Left hindlimb (tissue), 1 donor: Measurements from ENCODE around the gene GMCL1.
A peak's percentile ranks its signal among the peaks of the same experiment; 100 is the strongest.
"Not testable (repeated sequence)": the region's sequence is repeated elsewhere in the genome, so short reads cannot be mapped to it uniquely, and the experiment has no call there.

ENCODE experiments used
- DNase-seq: peaks from one replicate; pipeline ENCODE4 v3.0.0-alpha.2; 2018

The GMCL1 gene

DNA sequence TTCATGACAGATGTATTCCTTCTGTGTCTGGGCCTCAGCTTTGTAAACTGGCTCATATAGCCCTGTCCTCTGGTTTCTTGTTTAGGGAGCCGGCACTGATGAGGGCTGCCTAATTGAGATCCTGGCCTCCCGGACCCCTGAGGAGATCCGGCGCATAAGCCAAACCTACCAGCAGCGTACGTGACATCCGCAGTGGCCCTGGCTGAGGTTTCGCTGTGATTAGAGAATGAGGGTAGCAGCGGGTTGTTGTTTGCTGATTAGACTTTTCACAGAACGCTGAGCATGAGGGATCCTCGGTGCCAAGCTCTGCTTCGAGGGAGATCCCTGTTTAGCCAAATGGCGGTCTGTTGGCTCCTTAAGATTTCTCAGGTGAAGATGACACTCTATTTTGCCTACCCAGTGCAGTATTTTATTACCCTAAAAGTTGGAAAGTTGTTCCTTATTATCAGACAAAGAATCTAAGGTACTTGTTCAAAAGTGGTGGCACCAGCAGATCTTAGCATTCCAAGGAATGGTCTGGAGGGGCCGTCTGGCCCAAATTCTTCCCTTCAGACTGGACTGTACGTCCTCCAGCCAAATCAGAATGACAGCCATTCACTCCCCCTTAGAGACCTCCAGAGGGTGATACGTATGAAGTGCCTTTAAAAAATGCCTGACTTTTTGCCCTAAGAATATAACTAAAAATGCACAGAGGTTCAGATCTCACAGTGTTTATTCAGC, 21.5 kb upstream of the GMCL1 start:
- DNase-seq: no peak

DNA sequence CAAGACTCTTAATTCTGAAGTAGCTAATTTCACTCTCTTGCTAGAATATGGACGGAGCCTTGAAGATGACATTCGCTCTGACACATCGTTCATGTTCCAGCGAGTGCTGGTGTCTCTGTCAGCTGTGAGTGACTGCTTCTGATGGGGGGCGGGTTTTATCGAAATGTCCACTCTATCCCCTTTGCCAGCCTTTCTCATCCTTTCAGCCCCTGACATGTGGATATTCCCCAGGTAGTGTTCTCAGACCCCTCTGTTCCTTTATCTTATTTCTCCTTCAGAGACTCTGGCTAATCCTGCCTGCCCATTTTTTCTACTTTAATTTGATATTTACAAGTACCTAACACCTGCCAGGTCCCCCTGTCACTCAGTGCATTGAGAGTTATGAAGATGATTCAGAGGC, 18.9 kb upstream of the GMCL1 start:
- no peak for DNase-seq

GRCh38 chr2:69811018-69811417, 18.4 kb upstream of the GMCL1 start:
- no peak for DNase-seq

GRCh38 chr2:69811591-69811990, 17.9 kb upstream of the GMCL1 start:
- DNase-seq: no peak

DNA sequence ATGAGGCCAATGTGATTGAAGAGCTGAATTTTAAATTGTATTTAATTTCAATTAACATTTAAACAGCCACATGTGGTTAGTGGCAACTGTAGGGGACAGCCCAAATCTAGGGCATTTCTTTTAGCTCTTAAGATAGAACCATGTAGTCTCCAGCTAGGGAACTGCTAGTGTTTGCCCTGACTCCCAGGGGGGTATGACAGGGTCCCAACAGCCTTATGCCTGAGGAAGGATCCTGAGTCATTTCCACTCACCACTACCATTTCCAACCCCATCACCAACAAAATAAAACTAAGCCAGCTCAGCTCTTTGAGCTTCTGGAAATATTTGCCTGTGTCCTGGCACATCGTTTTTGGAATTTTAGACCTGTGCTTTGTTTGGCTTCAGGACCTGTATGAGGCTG, 13.7 kb upstream of the GMCL1 start:
- no peak for DNase-seq

- DNase-seq: peak; percentile 75
Measured at GRCh38 chr2:69816923-69817542, 12.4 kb upstream of the GMCL1 start.

GRCh38 chr2:69817729-69818501, 11.5 kb upstream of the GMCL1 start:
- DNase-seq: no peak

DNA sequence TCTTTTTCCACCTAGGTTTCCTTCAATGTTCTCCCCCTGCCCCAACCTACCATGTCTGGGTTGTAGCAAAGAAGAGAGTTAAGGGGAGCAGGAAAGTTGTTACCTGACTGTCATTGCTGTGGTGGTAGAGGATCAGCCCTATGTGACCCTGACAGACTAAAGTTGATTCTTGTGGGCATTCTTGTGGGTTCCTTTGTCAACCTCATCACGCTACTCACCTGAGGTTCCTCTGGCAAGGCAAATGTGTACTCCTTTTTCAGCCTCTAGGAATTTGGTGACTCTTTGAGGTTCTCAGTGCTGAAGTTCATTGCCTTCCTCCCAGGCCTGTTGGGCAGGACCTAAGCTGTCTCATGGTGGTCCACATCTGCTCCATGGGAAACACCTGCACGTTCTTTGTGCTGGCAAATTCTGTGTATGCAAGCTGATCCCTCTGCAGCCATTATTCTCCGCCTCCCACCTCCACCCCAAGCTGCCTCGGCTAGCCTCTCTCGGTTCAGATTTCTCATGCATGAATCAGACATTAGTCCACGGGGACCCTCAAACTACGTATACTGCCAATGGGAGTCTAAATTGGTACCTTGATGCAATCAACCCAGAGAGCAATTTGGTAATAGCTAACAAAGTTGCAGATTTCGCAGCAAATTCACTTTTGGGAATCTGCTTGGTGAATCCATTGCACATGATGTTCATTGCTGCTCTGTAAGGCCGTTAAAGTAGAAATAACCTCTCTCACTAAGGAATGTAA, 1.5 kb upstream of the GMCL1 start:
- no peak for DNase-seq

- no peak for DNase-seq
Measured at GRCh38 chr2:69828938-69829255, 563 bp upstream of the GMCL1 start.

DNA sequence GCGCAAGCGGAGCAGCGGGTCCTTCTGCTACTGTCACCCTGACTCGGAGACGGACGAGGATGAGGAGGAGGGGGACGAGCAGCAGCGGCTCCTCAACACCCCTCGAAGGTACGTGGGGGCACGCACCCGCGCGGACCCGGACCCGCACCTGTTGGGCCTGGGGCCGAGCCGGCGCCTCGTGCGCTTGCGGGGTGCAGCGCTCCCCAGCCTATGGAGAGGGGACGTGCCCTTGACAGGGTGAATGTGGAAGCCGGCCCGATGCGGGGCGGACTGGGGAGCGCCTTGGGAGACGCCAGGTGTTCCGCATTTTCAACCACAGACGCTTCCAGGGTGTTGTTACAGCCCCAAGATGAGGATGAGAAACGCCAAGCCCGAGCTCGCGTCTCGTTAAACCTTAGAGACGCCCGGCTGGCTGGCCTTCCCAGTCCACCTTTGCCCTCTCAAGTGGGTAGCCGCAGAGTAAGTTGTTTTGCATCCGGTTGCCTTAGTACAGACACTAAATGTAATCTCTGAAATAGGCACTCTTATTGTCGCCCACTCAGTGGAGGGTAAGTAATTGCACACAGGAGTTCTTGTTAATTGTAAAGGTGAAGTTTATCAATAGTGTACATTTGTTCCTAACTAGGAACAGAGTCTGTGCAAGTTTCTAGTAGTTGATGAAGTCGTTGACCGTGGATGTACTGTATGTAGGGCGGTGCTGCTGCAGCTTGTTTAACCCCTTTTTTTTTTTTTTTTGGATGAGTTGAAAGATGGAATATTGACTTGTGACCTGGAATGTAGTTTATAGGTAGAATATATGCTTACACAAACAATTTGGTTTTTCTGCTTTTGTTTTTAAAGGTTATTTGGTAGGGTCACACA, 815 bp downstream of the GMCL1 start:
- no peak for DNase-seq

DNA sequence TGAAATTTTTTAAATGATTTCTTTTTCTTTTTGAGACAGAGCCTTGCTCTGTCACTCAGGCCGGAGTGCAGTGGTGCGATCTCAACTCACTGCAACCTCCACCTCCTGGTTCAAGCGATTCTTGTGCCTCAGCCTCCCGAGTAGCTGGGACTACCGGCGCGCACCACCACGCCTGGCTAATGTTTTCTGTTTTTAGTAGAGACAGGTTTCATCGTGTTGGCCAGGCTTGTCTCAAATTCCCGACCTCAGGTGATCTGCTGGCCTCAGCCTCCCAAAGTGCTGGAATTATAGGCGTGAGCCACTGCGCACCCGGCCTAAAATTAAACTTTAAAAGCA, 1.4 kb downstream of the GMCL1 start:
- DNase-seq: not testable (repeated sequence)

DNA sequence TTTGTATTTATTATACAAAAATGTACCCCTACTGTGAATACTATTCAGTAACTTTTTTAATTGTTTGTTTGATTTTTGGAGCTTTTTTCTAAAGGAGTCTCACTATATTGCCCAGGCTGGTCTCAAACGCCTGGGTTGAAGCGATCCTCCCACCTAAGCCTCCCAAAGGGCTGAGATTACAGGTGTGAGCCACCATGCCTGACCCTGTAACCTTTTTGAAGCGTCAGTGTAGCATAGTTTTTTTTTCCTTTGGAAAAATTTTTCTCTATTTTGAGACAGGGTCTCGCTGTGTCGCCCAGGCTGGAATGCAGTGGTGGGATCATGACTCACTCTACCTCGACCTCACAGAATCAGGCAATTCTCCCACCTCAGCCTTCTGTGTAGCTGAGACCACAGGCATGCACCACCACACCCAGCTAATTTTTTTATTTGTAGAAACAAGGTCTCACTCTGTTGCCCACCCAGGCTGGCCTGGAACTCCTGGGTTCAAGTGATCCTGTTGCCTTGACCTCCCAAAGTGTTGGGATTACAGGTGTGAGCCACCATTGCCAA, 2.0 kb downstream of the GMCL1 start:
- no peak for DNase-seq

GRCh38 chr2:69833752-69834151, 4.3 kb downstream of the GMCL1 start:
- no peak for DNase-seq

DNA sequence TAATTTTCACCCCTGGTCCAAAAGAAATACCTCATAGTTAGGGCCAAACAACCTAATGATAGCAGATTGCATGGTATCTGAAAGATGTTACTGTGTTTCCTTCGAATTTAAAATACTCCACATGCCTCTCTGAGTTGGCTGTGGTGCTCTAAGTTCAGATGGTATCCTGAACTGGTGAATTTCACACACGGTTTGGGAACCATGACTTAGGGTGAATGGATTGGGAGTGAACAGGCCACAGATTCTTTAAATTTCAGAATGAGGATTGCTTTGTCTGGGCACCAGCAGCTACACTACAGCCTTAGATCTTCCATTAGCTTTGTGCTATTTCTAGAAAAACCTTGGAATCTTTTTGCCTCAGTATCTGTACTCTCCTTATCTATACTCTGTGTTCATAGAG, 6.2 kb downstream of the GMCL1 start:
- DNase-seq: no peak

- DNase-seq: no peak
Measured at GRCh38 chr2:69836316-69836715, 6.9 kb downstream of the GMCL1 start.

GRCh38 chr2:69837533-69837932, 8.1 kb downstream of the GMCL1 start:
- no peak for DNase-seq

DNA sequence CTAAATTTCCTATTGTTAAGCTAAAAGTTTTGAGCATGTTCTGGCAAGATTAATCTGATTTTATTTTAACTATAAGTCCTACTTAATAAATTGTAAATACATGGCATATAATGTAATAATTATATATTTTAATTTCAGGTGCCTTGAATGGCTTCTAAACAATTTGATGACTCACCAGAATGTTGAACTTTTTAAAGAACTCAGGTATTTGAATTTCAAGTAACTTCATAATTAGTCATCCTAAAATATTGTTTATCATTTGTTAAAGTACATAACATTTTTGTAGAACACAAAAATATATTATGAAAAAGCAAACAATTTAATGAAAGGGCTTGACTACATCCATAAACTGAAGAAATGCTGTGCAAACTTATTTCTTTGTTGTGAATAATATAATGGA, 14.5 kb downstream of the GMCL1 start:
- DNase-seq: no peak

DNA sequence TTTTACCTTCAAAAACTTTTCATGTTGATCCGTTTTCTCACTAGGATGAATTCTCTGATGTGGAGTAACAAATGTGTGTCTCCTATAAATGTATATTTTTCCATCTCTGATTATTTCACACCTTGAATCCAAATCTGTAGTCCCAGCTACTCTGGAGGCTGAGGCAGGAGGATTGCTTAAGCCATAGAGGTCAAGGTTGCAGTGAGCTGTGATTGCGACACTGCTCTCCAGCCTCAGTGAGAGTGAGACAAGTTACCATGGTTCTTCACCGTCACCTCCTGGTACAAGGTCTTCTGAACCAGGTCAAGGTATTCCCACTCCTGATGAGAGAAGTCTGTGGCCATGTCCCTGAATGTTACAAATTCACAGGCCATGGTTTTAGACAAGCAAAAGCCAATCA, 15.1 kb downstream of the GMCL1 start:
- DNase-seq: no peak

DNA sequence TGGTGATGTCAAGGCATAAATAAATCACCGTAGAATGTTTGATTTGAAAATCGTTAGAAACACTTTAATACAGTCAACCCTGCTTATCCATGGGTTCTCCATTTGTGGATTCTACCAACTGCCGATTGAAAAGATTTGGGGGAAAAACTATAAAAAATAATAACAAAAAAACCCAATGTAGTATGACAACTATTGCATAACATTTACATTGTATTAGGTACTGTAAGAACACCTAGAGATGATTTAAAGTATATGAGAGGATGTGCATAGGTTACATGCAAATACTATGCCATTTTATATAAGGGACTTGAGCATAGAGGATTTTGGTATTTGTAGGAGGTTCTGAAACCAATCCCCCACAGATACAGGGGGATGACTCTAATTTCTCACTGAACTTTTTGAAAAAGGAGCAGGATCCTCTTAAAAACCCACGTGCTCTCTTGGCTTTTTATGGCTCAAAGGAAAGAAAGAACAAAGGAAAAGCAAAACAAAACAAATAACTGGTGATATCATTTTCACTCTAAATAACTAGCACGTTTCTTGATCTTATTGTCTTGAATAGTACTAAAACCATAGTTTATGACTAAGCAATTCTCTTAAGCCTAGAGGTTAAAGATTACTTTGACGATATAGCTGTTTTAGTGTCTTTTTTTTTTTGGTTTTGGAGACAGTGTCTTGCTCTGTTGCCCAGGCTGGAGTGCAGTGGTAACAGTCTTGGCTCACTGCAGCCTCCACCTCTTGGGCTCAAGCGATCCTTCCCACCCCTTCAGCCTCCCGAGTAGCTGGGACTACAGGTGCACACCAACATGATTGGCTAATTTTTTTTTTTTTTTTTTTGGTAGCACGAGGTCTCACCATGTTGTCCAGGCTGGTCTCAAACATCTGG, 17.0 kb downstream of the GMCL1 start:
- no peak for DNase-seq

DNA sequence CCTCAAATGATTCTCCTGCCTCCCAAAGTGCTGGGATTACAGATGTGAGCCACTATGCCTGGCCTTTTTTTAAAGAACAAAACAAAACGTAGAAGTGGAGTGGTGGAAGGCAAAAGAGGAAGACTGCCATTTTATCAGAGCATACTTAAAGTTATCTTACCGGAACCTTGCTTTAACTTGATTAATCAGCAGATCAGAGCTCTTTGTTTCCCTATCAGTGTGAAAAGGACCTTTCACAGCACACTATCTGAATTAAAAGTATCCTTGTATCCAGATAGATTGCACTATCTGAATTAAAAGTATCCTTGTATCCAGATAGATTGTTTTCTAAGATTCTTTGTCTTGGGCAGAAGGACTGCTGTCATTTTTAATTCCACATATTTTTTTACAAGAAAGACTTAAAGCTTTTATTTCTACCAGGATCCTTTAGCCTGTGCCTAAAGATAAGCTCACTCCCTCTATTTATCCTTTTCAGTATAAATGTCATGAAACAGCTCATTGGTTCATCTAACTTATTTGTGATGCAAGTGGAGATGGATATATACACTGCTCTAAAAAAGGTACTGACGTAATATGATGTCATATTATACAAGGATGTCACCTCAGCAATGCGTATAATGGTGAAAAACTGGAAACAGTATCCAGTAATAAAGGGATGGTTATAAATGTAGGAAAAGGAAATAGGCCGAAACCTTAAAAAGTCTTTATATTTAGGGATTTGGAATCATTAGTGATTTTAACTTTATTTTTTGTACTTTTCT, 17.8 kb downstream of the GMCL1 start:
- DNase-seq: no peak
